ENCODE data around the gene AP2A2.

- TF ChIP-seq ZNF311 (tag by site-specific recombination; IDR thresholded peaks at IDR 0.05; ENCODE audit: borderline replicate concordance) (no peak), ZBTB48 (tag by site-specific recombination; IDR thresholded peaks at IDR 0.05) (no peak), CTCF (tag by site-specific recombination; IDR thresholded peaks at IDR 0.05) (no peak), ZBTB10 (tag by site-specific recombination; IDR thresholded peaks at IDR 0.05) (no peak)
Observed at GRCh38 chr11:968822-969221, 43.2 kb downstream of the AP2A2 start.
